Central memory CD4-positive, alpha-beta T cell (primary cell): ENCODE measurements around the gene C6orf132.

Source experiments
- DNase-seq: peaks from one replicate; pipeline ENCODE4 v3.0.0; 2022

Gene C6orf132

DNA sequence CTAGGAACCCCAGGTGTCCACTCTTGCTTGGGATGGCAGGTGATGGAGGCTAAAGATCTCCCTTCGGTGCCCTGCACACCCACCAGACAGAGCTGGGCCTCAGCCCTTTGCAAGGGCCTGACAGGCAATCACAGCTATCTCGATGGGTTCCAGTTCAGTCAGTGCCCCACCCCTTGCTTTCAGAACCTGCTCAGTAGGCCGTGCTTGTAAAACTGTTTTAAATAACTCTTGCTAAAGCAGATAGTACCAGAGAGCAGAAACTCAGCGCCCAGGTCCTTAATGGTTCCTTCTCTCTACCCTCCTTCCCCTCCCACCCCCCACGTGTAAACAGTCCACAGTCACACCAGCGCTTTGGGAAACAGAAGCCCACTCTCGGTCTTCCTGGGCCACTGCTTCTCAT lies 39.2 kb downstream of the C6orf132 start:
- no peak for DNase-seq

DNA sequence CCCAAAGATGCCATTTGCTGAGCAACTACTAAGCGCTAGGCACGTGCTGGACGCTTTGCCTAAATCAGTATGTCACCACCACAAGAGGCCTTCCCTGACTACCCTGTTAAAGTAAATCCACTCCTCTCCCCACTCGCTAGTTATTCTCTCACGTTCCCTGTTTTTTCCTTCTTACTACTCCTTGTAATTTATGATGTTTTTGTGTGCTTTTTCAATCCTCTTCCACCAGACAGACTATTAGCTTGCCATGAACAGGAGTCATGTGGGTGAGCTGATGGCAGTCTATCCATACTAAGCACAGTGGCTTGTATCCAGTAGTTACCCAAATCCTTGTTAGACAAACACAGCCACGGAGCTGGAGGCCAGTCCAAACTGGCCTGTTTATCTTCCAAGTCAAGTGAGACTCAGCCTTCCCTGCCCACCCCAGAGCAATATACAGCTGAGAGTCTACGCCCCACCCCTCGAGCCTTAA lies 41.2 kb downstream of the C6orf132 start:
- DNase-seq, result no peak

DNA sequence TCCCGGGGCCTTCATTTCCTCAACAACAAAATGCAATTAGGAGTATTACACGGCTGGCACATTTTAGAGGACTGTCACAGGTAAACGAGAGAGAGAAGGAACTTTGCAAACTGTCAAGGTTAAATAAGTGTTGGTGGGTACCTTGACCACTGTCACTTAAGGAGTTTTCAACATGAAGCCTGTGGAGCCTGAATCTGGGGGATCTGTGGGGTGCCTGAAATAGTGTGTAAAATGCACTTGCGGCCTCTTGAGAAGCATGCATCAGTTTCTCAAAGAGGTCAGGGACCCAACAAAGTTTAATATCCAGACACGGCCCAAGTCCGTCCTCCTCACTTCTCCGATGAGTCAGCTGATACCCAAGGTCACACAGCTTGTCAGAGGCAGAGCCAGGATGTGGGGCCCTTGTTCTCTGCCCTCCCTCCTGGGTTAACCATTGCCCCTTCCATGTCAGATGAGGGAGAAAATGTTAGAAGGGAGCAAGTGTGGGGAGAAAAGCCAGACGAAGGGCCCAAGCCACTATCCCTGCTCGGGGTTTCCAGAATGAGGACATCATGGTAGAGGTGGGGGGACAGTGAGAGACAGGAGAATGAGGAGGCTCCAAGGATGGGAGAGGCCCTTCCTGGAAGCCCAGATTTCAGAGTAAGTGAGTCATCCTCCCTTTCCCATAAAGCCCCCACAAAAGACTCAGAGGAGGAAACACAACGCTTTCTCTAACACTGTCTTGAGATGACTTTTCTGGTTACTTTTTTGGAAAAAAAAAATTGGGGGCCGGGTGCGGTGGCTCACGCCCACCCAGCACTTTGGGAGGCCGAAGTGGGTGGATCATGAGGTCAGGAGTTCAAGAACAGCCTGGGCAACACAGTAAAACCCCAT lies 42.2 kb downstream of the C6orf132 start:
- no peak for DNase-seq

DNA sequence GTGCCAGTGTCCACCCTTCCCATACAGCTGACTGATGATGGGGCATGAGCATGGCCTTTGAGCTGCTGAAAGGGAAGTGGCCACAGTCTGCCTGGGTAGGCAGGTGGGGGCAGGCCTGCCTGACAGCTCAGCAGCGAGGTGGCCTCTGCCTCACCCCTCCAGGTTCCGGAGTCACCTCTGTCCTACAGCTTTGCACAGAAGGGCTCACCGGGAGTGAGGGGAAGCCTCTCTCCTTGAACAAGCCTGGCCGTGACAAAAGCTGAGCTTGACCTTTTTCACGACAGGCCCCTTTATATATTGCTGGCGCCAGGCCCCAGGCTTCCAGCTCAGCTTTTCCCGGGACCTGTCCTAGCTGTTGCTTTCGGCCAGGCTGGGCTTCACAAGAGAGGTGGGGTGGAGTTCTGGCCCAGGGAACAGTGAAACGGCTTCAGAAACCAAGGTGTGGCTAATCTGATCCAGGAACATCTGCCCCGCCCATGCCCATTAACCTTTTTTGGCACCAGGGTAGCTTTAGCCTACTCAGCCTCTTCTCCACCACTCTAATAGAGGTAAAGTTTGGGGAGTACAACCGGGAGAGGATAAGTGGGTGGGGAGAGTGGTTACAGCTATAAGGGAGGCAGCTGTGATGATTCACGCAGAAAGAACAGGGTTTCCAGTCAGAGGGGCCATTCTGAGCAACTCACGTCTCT lies 42.9 kb downstream of the C6orf132 start:
- no peak for DNase-seq

DNA sequence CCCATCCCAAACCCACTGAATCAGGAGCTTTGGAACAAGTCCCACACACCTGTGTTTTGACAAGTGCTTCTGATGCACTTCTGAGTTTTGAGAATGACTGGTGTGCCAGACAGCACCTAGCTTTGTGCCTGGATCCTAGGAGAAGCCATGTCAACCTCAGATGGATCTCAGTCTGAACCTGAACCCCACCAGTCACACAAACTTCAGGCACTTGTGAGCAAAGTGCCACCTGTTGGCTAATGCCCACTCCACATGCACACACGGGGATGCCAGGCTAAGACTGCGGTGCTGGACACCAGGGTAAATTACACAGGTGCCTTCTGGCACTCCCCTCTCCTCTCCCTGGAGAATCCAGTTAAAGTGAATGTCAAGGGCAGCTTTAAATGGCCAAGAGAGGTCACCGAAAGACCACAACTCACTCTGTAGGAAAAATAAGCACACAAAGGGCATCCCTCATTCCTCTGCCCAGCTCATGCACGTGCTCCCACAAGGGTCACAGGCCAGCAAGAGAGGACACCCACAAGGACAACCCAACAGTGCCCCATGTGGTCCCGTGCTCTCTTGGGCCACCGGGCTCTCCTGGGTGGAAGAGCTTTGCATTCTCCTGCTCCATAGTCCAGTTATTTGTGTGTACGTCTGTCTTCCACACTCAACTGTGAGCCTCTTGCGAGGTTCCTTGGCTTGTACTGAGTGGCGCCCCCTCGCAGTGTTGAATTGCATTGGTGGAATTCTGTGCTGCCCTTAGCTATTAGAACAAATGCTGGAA lies 46.5 kb downstream of the C6orf132 start:
- DNase-seq, result no peak

DNA sequence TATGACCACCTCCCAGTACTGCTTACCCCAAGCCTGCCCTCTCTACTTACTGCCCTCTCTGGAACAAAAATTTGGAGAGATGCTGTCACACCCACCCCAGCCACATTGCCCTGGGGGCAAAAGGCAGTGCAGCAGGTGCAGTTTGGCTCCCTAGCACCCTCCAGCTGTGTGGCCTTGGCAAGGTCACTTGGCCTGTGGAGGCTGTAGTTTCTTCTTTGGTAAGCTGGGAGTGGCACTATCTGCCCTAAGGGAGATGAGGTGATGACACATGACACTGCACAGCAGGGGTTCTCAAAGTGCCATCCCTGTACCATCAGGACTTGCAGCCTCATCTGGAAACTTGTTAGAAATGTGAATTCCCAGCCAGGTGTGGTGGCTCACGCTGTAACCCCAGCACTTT lies 47.3 kb downstream of the C6orf132 start:
- no peak for DNase-seq

DNA sequence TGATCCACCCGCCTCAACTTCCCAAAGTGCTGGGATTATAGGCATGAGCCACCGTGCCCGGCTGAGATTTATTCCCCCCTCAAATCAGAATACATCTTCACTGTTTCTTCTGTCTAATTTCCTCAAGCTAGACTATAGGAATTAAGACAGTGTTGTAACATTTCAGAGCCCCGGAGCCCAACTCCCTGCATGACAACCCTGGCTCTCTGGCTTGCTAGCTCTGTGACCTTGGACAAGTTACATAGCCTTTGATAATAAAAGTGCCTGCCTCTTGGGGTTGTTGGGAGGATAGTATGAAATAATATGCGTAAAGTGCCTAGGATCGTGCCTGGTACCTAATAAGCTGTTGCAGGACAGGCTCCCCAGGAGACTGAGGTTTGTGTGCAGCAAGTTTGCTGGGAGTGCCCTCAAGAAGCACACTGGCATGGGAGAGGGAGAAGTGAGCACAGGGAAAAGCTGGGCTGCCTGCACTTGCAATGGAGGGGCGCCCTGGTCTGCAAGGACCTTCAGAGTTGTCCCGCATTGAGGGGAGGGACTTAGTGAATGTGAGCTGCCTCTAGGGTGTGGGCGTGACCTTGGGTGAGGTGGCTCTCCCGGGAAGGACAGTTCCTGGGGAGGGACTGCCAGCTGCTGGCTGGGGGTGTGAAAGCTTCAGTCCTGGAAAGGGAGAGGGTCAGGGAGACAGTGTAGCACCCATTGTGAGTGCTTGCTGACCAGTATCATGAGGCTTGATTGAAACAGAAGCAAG lies 48.7 kb downstream of the C6orf132 start:
- no peak for DNase-seq

DNA sequence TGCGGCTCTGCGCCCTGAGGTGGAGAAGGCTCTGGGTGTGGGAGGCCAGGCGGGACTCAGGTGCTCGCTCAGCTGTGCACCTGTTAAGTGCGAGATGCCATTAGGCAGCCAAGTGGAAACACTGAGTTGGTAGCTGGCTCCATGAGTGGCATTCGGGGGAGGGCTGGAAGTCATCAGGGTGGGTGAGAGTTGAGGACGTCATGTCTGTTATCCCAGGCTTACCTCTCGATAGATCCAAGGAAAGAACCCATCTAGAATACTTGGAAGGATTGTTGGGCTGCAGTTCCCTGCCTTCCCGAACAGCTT lies 50.7 kb downstream of the C6orf132 start:
- no peak for DNase-seq

DNA sequence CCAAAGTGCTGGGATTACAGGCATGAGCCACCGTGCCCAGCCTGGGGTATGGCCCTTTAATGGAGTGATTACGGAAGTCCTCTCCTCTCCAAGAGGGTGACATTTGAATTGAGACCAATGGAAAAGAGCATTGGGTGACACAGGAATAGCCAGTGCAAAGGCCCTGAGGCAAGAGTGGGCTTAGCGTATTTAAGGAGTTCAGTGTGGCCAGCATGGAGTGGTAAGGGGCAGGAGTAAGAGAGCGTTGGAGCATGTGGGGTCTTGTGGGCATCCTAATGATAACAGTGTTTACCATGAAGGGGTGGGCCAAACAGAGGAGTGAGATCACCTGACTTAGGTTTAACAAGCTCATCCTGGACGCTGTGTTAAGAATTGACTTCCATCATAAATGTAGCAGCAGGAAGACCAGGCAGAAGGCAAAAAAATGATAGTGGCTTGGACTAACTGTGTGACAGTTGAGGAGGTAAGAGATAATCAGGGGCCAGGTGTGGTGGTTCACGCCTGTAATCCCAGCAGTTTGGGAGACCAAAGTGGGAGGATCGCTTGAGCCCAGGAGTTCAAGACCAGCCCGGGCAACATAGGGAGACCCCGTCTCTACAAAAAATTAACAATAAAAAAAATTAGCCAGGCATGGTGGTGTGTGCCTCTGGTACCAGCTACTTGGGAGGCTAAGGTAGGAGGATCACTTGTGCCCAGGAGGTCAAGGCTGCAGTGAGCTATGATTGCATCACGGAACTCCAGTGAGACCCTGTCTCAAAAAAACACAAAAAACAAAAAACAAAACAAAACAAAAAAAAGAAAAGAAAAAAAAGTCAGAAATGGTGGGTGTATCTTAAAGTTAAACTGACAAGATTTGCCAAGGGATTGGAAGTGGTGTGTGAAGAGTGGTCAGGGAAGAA lies 51.4 kb downstream of the C6orf132 start:
- no peak for DNase-seq

DNA sequence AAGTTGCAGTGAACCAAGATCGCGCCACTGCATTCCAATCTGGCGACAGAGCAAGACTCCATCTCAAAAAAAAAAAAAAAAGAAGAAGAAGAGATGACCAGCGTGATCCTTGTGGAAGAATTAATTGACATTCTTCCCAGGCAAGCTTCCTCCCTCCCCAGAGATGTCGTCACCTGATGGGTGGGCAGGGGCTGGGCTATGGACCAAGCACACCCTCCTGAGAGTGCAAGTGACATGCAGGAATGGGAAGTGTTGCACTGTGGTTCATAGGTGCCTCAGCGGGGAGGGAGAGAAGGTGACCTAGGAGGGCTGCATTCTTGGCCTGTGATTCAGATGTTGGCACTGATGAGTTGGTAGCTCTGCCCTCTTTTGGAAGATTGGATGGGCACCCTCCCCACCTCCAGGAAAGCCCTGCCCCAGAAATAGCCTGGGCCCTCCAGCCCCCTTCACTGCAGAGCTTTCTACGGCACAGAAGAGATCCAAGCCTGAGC lies 54.3 kb downstream of the C6orf132 start:
- DNase-seq, result no peak

DNA sequence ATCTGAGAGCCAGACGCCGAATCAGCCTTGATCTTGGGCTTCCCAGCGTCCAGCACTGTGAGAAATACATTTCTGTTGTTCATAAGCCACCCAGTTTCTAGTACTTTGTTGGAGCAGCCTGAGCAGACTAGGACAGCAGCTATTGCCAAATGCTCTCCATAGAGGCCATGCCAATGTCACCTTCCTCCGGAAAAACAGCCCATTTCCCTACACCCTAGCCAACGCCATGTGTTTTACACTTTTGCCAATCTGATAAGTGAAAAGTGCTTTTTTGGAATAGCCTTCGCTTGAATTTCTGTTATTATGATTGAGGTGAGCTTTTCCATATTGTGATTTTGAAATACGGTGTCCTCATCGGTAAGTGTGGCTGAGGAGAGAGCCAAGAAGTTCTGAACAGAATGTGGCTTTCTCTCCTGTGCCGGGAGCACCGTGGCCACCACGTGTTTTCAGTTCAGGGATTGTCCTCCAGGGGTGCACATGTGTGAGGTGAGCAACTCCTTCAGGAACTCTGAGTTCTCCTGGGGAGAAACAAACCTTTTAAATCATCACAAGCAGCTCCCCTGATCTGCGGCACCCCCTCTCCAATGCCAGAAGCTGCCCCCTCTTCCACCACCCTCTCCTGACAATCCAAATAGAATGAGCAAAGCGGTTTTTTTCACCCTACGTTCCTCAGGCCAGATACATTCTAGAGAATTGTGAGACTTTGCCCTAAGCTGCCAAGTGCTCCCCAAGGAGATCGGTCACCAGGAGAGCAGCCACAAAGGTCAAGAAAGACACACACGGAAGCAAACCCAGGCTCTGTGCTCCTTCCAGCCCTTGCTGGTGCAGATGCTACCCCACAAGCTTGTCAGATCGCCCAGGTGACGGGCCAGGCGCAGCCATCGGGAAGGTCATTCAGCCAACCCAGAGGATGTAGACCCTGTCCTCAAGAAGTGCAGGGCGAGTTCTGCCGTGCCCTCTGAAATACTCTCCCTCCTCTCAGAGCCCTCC lies 56.1 kb downstream of the C6orf132 start:
- no peak for DNase-seq

DNA sequence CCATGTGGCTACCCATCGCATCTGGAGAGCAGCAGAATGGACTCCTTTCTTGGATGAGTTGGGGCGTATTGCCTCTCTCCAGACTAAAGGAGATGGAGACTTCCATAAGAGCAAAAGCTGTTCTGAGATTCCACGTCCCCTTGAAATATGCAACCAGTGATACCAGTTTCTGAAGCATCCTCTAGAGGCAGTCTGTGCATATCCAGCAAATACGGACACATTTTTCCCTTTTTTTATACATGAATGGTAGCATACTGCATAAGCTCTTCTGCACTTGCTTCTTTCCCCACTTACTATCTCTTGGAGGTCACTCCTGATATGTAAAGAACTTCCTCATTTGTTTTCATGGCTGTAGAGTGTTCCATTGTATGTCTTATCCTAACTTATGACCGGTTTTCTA lies 57.5 kb downstream of the C6orf132 start:
- no peak for DNase-seq

DNA sequence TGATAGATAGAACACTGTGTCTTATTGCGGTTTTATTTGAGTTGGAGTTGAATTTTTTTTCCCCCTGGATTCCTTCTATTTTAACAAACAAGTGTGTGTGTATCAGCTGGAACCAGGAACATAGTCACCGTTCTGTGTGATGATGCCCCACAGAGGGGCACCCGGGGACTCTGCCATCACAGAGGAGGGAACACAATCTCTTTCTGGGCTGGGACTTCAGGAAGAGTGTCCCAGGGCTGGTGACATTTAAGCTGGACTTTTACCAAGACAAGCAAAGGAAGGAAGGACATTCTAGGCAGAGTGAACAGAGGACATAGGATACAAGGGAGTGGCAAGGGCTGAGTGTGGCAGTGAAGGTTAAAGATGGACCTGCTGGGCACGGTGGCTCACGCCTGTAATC lies 58.9 kb downstream of the C6orf132 start:
- DNase-seq, result no peak

DNA sequence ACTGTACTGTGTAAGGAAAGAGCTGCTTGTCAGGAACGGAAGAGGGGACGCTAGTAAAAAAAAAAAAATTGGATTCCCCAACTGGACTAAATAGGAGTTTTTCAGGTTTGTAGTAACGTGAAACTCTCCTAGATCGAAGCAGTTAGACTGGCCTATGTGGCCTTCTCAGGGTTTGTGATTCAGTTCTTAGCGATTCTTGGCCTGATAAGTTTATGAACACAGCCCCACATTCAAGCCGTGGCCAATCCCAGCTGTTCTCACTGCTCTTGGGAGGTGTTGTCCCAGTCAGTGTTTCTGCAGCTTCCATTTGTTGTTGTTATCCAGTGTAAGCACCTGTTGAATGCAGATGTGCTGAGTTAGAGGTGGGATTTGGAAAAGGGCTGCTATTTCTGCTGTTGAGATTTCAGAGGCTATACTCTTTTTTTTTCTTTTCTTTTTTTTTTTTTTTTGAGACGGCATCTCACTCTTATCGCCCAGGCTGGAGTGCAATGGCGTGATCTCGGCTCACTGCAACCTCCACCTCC lies 62.4 kb downstream of the C6orf132 start:
- DNase-seq, result no peak

DNA sequence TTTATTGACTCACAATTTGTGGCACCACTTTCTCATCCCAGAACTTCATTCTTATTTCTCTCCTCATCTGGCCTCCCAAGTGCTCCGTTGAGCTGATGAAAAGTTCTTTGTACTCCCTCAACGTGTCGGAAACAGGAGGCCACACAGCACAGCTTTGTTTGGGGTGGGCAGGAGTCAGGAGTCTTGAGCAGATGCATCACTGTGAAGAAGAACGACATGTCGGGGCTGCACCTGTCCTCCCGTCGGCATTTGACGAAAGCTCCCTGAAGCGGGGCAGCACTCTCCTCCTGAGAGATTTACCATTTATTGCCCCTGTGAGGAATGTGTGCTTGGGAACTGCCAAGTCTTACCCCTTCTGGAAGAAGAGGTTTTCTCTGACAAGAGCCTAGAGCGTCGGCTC lies 64.0 kb downstream of the C6orf132 start:
- DNase-seq, result no peak

DNA sequence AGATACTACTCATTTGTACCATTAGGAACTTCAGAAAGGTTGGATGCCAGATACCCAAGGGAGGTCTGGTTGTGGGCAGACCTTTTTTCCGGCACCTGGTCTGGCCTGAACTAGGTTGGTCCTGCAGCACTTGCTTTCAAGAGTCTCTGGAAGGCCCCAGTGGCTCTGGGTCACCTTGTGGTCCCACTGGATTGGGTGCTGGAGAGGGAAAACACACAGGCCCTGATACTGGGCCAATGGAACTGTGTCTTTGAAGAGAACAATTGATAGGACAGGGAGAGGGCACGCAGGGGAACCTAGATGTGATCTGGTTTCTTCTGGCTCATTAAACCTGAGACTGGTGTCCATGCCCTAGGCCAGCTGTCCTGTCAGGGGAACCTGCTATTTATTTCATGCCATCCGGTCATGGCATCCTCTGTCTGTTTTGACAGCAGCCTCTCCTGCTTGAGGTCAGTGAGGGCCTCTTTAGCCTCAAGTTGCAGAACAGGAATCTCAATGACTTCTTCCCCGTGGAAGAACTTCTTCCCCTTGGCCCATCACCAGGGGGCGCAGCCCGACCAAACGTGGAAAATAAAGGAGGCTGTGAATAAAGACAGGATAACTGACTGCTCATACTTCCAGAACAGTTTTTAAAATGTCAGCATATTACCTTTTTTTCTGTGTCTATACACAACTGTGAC lies 67.1 kb downstream of the C6orf132 start:
- DNase-seq, result peak; percentile 7

DNA sequence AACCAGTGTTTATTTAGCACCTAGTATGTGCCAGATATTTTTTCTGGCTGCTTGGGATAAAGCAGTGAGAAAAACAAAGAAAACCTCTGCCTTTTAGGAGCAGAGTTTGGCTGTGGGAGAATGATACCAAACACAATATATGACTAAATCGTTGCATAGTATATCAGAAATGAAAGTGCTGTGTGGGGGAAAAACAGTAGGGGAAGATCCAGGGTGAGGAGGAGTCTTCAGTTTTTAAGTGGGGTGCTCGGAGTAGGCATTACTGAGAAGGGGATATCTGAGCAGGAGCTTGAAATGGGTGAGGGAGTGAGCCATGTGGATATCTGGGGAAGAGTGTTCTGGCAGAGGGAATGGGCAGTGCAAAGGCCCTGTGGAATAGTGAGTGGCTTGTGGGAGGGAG lies 69.1 kb downstream of the C6orf132 start:
- DNase-seq, result no peak

DNA sequence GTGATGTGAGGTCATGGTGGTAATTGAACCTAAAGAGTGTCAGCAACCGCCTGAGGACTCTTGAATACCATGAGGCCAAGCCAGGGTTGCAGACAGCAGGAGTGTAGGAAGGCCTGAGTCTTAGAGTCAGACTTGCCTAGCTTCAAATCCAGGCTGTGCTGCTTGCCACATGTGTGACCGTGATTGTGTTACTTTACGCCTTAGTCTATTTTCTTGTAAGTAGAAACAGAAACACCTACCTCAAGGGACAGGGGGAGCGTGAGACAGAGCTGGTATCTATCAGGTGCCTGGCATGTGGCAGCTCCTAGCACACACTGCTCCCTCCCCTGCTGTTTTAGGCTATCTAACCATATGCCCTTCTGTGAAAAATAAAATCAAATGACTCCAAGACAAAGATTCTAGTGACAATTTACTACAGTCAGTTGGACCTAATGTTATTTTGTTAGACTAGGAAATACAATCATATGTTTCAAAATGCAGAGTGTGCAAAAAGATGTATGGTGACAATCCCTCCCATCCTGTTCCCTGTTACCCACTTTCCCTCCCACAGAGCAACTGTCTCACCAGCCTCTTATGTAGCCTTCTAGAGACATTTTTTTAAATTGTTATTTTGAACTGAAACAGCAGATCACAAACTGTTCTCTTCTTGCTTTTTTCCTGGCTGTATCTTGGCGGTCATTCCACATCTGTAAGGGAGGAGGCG lies 70.4 kb downstream of the C6orf132 start:
- DNase-seq, result no peak
